ACC112 (cell line): ENCODE results near the gene TGFBR1.

Source experiments
- H2AFZ ChIP-seq: fragments of 200-600 bp; sonication (generic); one replicate; pipeline ENCODE4 v1.6.0; 2017; ENCODE audit warnings: antibody characterized with exemption, low read length; ENCODE audit not compliant: unreplicated experiment
- H3K27ac ChIP-seq: fragments of 200-600 bp; sonication (generic); 2 replicates; pipeline ENCODE4 v1.5.1; 2014; ENCODE audit warnings: low read depth, mild to moderate bottlenecking, antibody characterized with exemption, low read length, moderate library complexity
- H3K27me3 ChIP-seq: fragments of 200-600 bp; sonication (generic); 2 replicates; pipeline ENCODE4 v1.6.1; 2014; ENCODE audit warnings: mild to moderate bottlenecking, antibody characterized with exemption, low read length, moderate library complexity, mixed read lengths; ENCODE audit not compliant: insufficient read depth
- H3K36me3 ChIP-seq: fragments of 200-600 bp; sonication (generic); 2 replicates; pipeline ENCODE4 v1.6.1; 2016; ENCODE audit warnings: mild to moderate bottlenecking, antibody characterized with exemption, low read length, moderate library complexity, mixed read lengths; ENCODE audit not compliant: insufficient read depth
- H3K4me1 ChIP-seq: fragments of 200-600 bp; sonication (generic); one replicate; pipeline ENCODE4 v1.6.1; 2016; ENCODE audit warnings: low read length, mixed read lengths; ENCODE audit not compliant: insufficient read depth, unreplicated experiment, control insufficient read depth
- H3K4me3 ChIP-seq: fragments of 200-600 bp; sonication (generic); 2 replicates; pipeline ENCODE4 v1.5.1; 2014; ENCODE audit warnings: mild to moderate bottlenecking, low read depth, low read length
- H3K79me2 ChIP-seq: fragments of 200-600 bp; sonication (generic); one replicate; pipeline ENCODE4 v1.6.0; 2016; ENCODE audit warnings: low read length; ENCODE audit not compliant: control insufficient read depth, unreplicated experiment, insufficient read depth

The TGFBR1 gene

DNA sequence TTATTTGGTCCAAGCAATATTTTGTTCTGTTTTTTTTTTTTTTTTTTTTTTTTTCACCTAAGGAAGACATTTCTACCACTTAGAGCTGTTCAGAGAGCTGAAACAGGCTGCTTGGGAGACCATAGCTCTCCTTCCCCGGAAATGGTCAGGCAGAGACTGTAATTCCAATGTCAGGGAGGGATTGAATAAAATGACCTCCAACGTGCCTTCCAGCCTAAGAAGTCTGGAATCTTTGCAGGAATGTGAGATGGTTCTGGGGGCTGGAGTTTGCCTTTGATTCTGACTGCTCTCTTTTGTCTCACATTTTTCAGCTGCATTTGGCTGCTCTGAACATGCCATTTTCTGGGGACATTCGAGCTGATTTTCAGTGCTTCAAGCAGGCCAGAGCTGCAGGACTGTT is 38.3 kb upstream of the TGFBR1 start:
- no peak overlapping the region for H3K4me3 ChIP-seq
- H3K27me3 ChIP-seq = peaks cover 19% of the 10 kb centered on the region
- H3K79me2 ChIP-seq = no peaks in the 10 kb centered on the region
- H3K4me1 ChIP-seq = no peaks in the 10 kb centered on the region
- H3K36me3 ChIP-seq = no peaks in the 10 kb centered on the region
- no peak overlapping the region for H3K27ac ChIP-seq
- H2AFZ ChIP-seq = no peak overlapping the region

GRCh38 chr9:99069075-99069474 is 35.8 kb upstream of the TGFBR1 start:
- Histone ChIP-seq H3K36me3 (no peaks in the 10 kb centered on the region), H3K27ac (no peak overlapping the region), H2AFZ (no peak overlapping the region), H3K4me3 (no peak overlapping the region), H3K4me1 (no peaks in the 10 kb centered on the region), H3K27me3 (no peaks in the 10 kb centered on the region), H3K79me2 (no peaks in the 10 kb centered on the region)

- Histone ChIP-seq H3K4me3 (no peak overlapping the region), H3K27me3 (no peaks in the 10 kb centered on the region), H3K36me3 (no peaks in the 10 kb centered on the region), H3K79me2 (no peaks in the 10 kb centered on the region), H3K27ac (no peak overlapping the region), H3K4me1 (no peaks in the 10 kb centered on the region), H2AFZ (no peak overlapping the region)
These were observed 35.4 kb upstream of the TGFBR1 start for GRCh38 chr9:99069546-99069945.

GRCh38 chr9:99070681-99071080 is 34.2 kb upstream of the TGFBR1 start:
- no peak overlapping the region for H3K4me3 ChIP-seq
- H3K27ac ChIP-seq = no peak overlapping the region
- H3K4me1 ChIP-seq = peaks cover 8% of the 10 kb centered on the region
- no peak overlapping the region for H2AFZ ChIP-seq
- no peaks in the 10 kb centered on the region for H3K79me2 ChIP-seq
- no peaks in the 10 kb centered on the region for H3K36me3 ChIP-seq
- no peaks in the 10 kb centered on the region for H3K27me3 ChIP-seq

- no peak overlapping the region for H2AFZ ChIP-seq
- no peaks in the 10 kb centered on the region for H3K27me3 ChIP-seq
- H3K27ac ChIP-seq = no peak overlapping the region
- no peak overlapping the region for H3K4me3 ChIP-seq
- H3K79me2 ChIP-seq = no peaks in the 10 kb centered on the region
- H3K4me1 ChIP-seq = peaks cover 12% of the 10 kb centered on the region
- no peaks in the 10 kb centered on the region for H3K36me3 ChIP-seq
These were observed 33.4 kb upstream of the TGFBR1 start for GRCh38 chr9:99071313-99072039.

- Histone ChIP-seq H3K4me1 (peaks cover 17% of the 10 kb centered on the region), H3K27me3 (no peaks in the 10 kb centered on the region), H3K27ac (no peak overlapping the region), H3K79me2 (no peaks in the 10 kb centered on the region), H3K36me3 (no peaks in the 10 kb centered on the region), H3K4me3 (no peak overlapping the region), H2AFZ (no peak overlapping the region)
These were observed 32.9 kb upstream of the TGFBR1 start for GRCh38 chr9:99072040-99072394.

DNA sequence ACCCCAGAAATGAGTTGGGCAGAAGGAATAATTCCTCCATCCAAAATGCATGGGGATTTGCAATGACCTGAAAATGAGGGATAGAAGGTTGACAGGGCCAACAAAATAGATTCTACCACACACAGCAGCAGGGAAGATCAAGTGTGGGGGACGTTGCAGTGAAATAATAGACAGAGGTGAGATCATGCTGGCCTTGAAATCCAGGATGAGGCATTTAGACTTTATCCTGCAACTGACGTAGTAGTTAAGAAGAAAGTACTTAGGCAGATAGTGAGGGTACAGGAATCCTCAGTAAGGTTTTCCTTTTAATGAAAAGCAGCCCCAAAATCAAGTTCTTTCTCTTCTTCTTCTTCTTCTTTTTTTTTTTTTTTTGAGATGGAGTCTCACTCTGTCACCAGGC is 31.6 kb upstream of the TGFBR1 start:
- H3K27ac ChIP-seq = no peak overlapping the region
- H3K36me3 ChIP-seq = no peaks in the 10 kb centered on the region
- peaks cover 17% of the 10 kb centered on the region for H3K4me1 ChIP-seq
- H2AFZ ChIP-seq = no peak overlapping the region
- no peak overlapping the region for H3K4me3 ChIP-seq
- no peaks in the 10 kb centered on the region for H3K27me3 ChIP-seq
- no peaks in the 10 kb centered on the region for H3K79me2 ChIP-seq

GRCh38 chr9:99073985-99074901 is 30.7 kb upstream of the TGFBR1 start:
- Histone ChIP-seq H3K4me1 (peaks cover 17% of the 10 kb centered on the region), H3K36me3 (no peaks in the 10 kb centered on the region), H3K79me2 (no peaks in the 10 kb centered on the region), H3K27ac (no peak overlapping the region; the same call in 1 of the 2 replicates), H3K4me3 (no peak overlapping the region), H2AFZ (no peak overlapping the region), H3K27me3 (no peaks in the 10 kb centered on the region)

- Histone ChIP-seq H3K36me3 (no peaks in the 10 kb centered on the region), H3K4me1 (peaks cover 17% of the 10 kb centered on the region), H3K4me3 (no peak overlapping the region), H3K79me2 (no peaks in the 10 kb centered on the region), H2AFZ (no peak overlapping the region), H3K27ac (peak overlapping the region; percentile 69), H3K27me3 (no peaks in the 10 kb centered on the region)
These were observed 30.0 kb upstream of the TGFBR1 start for GRCh38 chr9:99074902-99075245.

DNA sequence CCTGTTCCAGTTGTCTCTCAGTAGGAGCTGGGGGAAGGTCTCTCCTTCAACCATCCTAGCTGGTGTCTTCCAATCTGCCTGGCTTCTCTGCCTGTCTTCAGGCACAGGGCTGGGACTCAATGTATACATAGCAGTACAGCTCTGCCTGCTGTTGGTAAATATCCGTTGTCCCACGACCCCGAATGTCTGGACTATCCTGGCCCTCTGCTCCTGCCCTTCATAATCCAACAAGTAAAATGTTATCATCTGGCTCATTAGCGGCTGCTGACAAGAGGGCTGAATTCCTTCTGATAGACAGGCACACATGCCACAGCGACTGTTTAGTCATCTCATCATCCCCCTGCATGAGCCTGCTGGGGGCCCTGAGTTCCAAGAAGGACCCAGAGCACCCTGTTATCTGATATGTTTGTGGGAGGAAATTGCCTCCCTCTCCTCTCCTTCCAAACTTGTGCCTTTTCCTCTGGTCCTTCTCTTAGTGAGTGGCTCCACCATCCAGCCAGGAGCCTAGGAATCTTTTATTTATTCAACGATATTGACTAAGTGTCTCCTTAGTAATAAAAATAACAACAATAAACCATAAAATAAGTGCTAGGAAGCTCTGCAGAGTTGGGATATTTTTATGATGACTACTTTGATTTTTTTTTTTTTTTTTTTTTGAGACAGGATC is 29.5 kb upstream of the TGFBR1 start:
- no peaks in the 10 kb centered on the region for H3K36me3 ChIP-seq
- no peak overlapping the region for H2AFZ ChIP-seq
- H3K4me1 ChIP-seq = peaks cover 17% of the 10 kb centered on the region
- H3K27me3 ChIP-seq = no peaks in the 10 kb centered on the region
- H3K27ac ChIP-seq = peak overlapping the region; percentile 69
- H3K79me2 ChIP-seq = no peaks in the 10 kb centered on the region
- H3K4me3 ChIP-seq = no peak overlapping the region
